ENCODE results near the gene ATAD3C.
"Not testable (repeated sequence)": the region's sequence is repeated elsewhere in the genome, so short reads cannot be mapped to it uniquely, and the experiment has no call there.

ATAD3C gene

DNA sequence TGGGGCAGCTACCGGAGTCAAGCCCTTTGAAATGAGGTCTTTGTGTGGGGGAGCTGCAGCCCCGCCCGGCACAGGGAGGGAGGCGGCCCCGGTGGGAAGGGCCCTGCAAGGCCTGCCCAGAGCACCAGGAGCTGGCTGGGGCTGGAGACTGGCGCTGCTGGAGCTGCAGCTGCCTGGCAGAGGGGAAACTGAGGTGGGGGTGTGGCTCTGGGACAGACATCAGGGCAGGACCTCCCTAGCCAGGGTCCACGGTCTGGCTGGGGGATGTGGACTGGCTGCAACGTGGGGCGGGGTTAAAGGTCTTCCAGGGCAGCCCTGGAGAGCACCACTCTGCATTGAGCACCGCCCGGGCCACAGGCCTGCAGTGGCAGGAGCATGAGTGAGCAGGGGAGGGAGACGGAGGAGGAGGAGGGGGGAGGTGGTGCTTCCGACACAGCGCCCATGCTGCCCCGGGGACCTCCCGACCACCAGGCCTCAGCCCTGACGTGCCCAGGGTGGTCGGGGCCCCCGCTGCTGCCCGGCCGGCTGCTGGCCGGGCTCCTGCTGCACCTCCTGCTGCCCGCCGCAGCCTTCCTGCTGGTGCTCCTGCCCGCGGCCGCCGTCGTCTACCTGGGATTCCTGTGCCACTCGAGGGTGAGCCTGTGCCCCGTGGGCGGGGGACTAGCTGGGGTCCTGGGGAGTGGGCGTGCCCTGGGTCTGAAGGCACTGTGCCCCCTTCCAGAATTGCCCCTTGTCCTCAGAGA, 23.6 kb upstream of the ATAD3C start:
- no peak for TF ChIP-seq CTCF (IDR thresholded peaks at IDR 0.05; ENCODE audit: low read depth, low read length, missing control alignments)
- no peak overlapping the region for H3K4me3 ChIP-seq (ENCODE audit: low read depth, low read length)
- no peak for DNase-seq (ENCODE audit: low read depth)

DNA sequence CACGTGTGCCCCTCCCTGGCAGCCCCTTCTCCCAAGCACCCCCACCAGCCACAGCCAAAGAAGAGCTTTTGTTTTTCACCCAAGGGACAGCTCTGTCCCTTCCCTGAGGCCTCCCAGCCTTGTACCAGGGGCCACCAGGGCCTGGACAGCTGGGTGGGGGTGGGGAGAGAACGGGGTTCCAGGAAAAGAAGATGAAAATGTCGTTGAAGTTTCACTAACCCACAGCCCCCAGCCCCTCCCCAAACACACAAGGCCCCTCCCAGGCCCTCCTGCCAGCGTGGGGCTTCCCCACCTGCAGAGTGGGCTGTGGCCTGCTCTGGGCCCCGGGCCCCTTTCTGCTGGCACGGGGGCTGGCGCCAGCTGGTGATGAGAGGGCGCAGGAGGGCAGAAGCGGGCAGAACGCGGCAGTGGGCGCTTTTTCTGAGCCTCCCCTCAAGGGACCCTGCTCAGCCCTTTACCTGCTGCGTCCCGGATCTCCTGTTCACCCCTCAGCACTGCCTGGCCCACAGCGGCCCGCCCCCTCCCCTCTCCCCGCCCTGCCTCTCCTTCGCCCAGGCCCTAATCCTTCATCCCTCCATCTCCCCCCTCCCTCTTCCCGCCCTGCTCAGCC, 22.9 kb upstream of the ATAD3C start:
- DNase-seq (ENCODE audit: low read depth) = no peak
- H3K4me3 ChIP-seq (ENCODE audit: low read depth, low read length) = no peak overlapping the region
- TF ChIP-seq CTCF (IDR thresholded peaks at IDR 0.05; ENCODE audit: low read depth, low read length, missing control alignments) = no peak

DNA sequence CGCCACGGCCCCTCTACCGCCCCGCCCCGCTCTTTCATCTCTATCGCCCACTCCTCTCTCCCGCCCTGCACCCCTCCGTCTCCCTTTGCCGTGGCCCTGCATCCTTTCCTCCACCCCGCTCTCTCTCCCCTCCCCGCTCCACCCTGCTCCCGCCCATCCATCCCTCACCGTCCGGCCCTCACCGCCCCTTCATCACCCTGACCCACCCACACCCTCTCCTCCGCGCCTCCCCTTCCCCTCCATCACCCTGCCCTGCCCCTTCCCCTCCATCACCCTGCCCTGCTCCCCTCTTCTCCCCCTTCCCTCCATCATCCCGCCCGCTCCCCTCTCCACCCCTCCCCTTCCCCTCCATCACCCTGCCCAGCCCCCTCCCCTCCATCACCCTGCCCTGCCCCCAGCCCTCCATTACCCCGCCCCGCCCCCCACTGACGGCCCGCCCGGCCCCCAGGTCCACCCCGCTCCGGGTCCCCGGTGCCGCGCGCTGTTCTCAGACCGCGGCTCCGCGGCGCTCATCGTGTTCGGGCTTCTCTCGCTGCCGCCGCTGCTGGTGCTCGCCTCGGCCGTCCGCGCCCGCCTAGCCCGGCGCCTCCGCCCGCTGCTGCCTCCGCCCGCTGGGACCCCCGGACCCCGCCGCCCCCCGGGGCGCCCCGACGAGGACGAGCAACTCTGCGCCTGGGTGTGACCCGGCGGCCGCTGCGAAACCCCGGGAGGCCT, 22.2 kb upstream of the ATAD3C start:
- DNase-seq (ENCODE audit: low read depth) = no peak
- H3K4me3 ChIP-seq (ENCODE audit: low read depth, low read length) = no peak overlapping the region
- TF ChIP-seq CTCF (IDR thresholded peaks at IDR 0.05; ENCODE audit: low read depth, low read length, missing control alignments) = no peak

DNA sequence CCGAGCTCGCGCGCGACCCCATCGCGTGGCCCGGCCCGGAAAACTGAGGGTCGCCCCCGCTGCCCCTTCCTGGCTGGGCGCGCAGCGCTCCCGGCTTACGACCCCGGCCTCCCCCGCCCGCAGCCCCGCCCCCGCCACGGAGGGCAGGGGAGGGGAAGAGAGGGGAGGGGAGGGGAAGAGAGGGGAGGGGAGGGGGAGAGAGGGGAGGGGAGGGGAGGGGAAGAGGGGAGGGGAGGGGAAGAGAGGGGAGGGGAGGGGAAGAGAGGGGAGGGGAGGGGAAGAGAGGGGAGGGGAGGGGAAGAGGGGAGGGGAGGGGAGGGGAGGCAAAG, 21.7 kb upstream of the ATAD3C start:
- no peak overlapping the region for H3K4me3 ChIP-seq (ENCODE audit: low read depth, low read length)
- no peak for TF ChIP-seq CTCF (IDR thresholded peaks at IDR 0.05; ENCODE audit: low read depth, low read length, missing control alignments)
- no peak for DNase-seq (ENCODE audit: low read depth)

DNA sequence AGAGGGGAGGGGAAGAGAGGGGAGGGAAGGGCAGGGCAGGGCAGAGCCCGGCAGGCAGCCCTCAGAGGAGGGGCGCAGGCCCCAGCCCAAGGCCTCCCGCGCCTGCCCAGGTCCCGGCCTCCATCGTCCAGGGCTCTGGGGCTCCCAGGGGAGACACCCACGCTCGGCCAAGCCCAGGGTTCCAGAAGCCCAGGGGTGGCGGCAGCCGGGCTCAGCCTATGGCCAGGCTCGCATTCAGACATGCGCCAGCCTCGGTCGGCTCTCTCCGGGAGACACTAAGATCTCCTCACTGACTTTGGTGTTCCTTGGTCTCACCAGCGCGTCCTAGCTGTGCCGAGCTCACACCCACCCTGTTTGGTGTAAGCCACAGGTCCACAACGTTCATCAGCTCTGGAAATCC, 21.3 kb upstream of the ATAD3C start:
- no peak for DNase-seq (ENCODE audit: low read depth)
- no peak overlapping the region for H3K4me3 ChIP-seq (ENCODE audit: low read depth, low read length)
- TF ChIP-seq CTCF (IDR thresholded peaks at IDR 0.05; ENCODE audit: low read depth, low read length, missing control alignments) = no peak

DNA sequence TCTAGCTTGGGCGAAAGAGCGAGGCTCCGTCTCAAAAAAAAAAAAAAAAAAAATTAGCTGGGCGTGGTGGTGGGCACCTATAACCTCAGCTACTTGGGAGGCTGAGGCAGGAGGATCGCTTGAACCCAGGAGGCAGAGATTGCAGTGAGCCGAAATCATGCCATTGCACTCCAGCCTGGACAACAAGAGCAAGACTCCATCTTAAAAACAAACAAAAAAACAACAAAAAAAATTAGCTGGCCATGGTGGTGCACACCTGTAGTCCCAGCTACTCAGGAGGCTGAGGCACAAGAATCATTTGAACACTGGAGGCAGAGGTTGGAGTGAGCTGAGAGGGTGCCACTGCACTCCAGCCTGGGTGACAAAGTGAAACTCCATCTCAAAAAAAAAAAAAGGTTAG, 20.5 kb upstream of the ATAD3C start:
- H3K4me3 ChIP-seq (ENCODE audit: low read depth, low read length); DNase-seq (ENCODE audit: low read depth): not testable (repeated sequence)

DNA sequence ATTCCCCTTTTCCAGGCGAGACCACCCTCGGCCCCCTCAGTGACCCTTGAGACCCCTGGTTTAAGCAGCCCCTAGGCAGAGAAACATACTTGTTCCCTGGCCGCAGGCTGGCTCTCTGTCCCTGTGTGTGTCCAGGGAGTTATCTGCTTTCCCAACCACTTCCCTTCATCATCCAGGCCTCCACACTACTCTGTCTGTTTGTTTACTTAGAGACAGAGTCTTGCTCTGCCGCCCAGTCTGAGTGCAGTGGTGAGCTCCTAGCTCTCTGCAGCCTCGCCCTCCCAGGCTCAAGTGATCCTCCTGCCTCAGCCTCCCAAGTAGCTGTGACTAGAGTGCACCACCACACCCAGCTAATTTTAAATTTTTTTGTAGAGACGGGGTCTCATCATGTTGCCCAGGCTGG, 19.8 kb upstream of the ATAD3C start:
- TF ChIP-seq CTCF (IDR thresholded peaks at IDR 0.05; ENCODE audit: low read depth, low read length, missing control alignments) = no peak
- DNase-seq (ENCODE audit: low read depth) = no peak
- H3K4me3 ChIP-seq (ENCODE audit: low read depth, low read length) = no peak overlapping the region
